BJ (cell line): ENCODE data around the gene MAGI1. TPM values are rescaled to one million over a fixed set of nuclear protein-coding genes. Genes with fewer than 3 reads are reported as not detected.
A peak's percentile ranks its signal among the peaks of the same experiment; 100 is the strongest.

Experiments
- CTCF ChIA-PET: fragments of 350-600 bp; formaldehyde crosslinking; extraction: SDS; loops from one replicate; lab custom pipeline; 2021; ENCODE audit warnings: antibody characterized with exemption, inconsistent platforms; lab: Yijun Ruan, JAX
- POLR2A ChIA-PET: fragments of 300-600 bp; sonication (Branson Sonifier 250); formaldehyde crosslinking; extraction: SDS; loops from one replicate; lab custom pipeline; 2021; ENCODE audit warnings: antibody characterized with exemption; lab: Charles Lee
- DNase-seq: peaks from one replicate; pipeline ENCODE4 v3.0.0-alpha.2; 2011; ENCODE audit warnings: low read depth
- H3K27me3 ChIP-seq: 2 replicates; pipeline ENCODE4 v1.6.0; 2011; ENCODE audit warnings: low read length; ENCODE audit not compliant: control insufficient read depth, insufficient read depth
- H3K36me3 ChIP-seq: 2 replicates; pipeline ENCODE4 v1.5.1; 2011; ENCODE audit warnings: low read length; ENCODE audit not compliant: control insufficient read depth, insufficient read depth
- H3K4me3 ChIP-seq: 2 replicates; pipeline ENCODE4 v1.5.1; 2011; ENCODE audit warnings: low read depth, mild to moderate bottlenecking, control low read depth, low read length
- CTCF ChIP-seq: IDR thresholded peaks from 2 replicates; pipeline ENCODE4 v1.5.1; 2011; ENCODE audit warnings: low read depth, mild to moderate bottlenecking, control low read depth, inconsistent platforms, low read length, moderate library complexity; ENCODE audit not compliant: insufficient read depth
- polyA plus RNA-seq: library from polyadenylated mRNA; depleted of rRNA; stranded (reverse); fragments of >200 nt; gene quantifications from 2 replicates; pipeline ENCODE4 v1.2.3, GENCODE V29; 2011

Gene MAGI1
- polyA plus RNA-seq, 1 experiment: 14.4 TPM

GRCh38 chr3:65889707-65890099, 149.0 kb downstream of the MAGI1 start:
- TF ChIP-seq CTCF: no peak
- CTCF ChIA-PET: interaction anchor here (1.1 to 1.3 kb wide), 2 partner anchors 79 to 138 kb away, joined by 3 read pairs; no protein-coding TSS in a partner anchor
- no peak for DNase-seq
- no peaks in the 10 kb centered on the region for H3K36me3 ChIP-seq
- H3K4me3 ChIP-seq: no peak overlapping the region
- POLR2A ChIA-PET: no interaction called here
- no peaks in the 10 kb centered on the region for H3K27me3 ChIP-seq

GRCh38 chr3:65888980-65889706, 149.6 kb downstream of the MAGI1 start:
- no peaks in the 10 kb centered on the region for H3K36me3 ChIP-seq
- CTCF ChIA-PET: interaction anchor here (1.1 to 1.3 kb wide), 2 partner anchors 79 to 137 kb away, joined by 3 read pairs; no protein-coding TSS in a partner anchor
- no peak overlapping the region for H3K4me3 ChIP-seq
- POLR2A ChIA-PET: no interaction called here
- no peaks in the 10 kb centered on the region for H3K27me3 ChIP-seq
- DNase-seq: peak; percentile 92
- no peak for TF ChIP-seq CTCF

- Histone ChIP-seq H3K4me3 (no peak overlapping the region), H3K36me3 (no peaks in the 10 kb centered on the region), H3K27me3 (no peaks in the 10 kb centered on the region)
- ChIA-PET CTCF (no interaction called here), POLR2A (no interaction called here)
- no peak for DNase-seq
- no peak for TF ChIP-seq CTCF
Measured at GRCh38 chr3:65888196-65888595, 150.5 kb downstream of the MAGI1 start.

- no peaks in the 10 kb centered on the region for H3K27me3 ChIP-seq
- ChIA-PET POLR2A (no interaction called here), CTCF (no interaction called here)
- no peak for DNase-seq
- no peak overlapping the region for H3K4me3 ChIP-seq
- TF ChIP-seq CTCF: no peak
- no peaks in the 10 kb centered on the region for H3K36me3 ChIP-seq
Measured at GRCh38 chr3:65886391-65886790, 152.3 kb downstream of the MAGI1 start.

GRCh38 chr3:65884071-65884470, 154.6 kb downstream of the MAGI1 start:
- DNase-seq: no peak
- H3K36me3 ChIP-seq: no peaks in the 10 kb centered on the region
- no peak for TF ChIP-seq CTCF
- H3K27me3 ChIP-seq: no peaks in the 10 kb centered on the region
- CTCF ChIA-PET: no interaction called here
- H3K4me3 ChIP-seq: no peak overlapping the region
- POLR2A ChIA-PET: no interaction called here
